SIG-M5 (cell line): ENCODE results near the gene MRPL42.
"Not testable (repeated sequence)": the region's sequence is repeated elsewhere in the genome, so short reads cannot be mapped to it uniquely, and the experiment has no call there.

ENCODE experiments used
- DNase-seq: peaks from one replicate; lab custom pipeline; 2025; lab: John Stamatoyannopoulos, UW

MRPL42 gene

DNA sequence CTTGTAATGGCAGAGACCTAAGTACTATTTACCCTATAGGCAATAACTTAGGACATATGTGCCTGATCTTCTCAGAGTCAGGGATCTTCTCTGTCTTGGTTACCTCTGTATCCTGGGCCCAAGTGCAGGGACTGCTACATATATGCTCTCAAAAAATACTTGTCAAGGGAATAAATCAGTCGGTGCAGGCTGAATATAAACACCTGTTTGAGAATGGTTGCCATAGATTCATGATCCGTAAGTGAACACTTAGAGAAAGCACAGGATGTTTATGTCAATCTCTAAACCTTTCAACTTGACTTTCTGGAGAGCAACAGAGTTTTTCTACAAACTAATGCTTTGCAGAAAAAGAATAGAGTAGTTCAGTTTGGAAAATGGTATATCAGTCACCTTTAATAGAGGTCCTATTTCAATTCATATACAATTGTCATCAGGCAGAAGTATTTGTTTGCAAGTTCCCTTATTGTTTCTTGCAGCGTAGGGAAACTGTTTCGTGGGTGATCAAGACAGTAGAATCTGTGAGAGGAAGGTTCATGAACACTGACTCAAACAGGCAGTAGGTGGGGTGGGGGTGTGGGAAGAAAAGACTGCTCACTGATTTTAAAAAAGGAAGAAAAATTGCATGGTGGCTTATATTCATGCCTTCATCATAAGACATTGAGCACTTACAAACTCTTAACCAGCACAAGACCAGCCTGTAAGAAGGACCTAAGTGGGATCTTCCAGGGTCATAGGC is 19.6 kb upstream of the MRPL42 start:
- DNase-seq, result no peak

DNA sequence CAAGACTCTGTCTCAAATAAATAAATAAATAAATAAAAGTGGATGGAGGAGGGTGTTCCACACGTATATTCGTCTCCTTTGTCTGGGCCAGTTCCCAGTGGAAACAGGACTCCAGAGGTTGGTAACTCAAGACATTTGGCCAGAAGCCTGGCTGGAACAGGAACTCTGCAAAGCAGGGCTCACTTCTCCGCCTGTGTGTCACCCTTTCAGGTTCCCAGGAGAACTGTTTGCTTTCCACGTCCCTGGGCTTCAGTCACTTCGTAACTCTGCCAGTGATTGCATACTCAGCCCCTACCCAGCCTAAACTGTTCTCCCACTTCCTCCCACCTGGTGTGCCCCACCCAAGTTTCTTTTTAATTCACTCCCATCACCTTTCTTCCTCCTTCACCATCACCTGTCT is 18.5 kb upstream of the MRPL42 start:
- DNase-seq, result no peak

DNA sequence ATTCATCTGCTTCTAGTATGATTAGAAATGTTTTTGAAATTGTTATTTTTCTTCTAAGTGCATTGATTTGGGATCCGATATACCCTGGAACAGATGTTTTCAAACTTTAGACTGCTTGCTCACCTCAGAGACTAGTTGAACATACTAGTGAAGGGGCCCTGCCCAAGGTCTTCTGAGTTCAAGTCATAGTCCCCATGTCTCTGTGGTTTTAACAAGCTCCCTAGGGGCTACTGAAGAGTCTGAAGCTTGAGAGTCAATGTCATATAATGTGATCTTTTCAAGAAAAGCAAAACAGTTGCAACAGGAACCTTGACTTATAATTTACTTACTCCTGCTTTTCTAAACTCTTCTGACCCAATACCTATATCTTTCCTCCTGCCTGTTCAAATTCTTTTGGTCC is 18.0 kb upstream of the MRPL42 start:
- no peak for DNase-seq

DNA sequence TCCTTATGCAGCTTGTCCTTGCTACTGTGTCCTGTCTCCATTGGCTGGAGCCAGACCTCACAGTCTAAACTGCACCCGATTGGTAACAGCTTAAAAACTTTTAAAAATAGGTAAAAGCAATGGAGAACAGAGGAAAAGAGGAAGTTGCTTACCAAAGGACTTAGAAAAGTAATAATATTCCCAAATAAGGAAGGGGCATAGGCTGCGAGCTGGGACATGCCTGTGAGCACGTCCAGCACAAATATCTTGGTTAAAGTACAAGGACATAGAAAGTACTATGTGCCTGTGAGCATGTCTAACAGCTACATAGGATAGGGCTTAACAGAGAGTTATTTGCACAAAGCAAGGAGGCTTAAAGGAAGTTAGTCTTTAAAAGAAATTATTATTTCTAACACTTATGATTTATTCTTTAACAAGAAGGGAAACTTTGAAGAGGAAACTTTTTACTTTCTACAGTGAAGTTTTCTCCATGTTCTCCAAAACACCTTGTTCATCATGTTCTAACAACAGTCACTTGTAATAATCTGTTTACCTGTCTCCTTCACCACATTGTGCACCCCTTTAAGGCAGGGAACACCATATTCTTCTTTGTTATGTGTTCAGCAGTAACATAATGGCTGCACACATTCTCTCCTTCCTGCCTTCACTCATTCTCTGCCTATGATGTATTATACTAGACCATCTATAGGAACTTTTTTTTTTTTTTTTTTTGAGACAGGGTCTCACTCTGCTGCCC is 15.7 kb upstream of the MRPL42 start:
- DNase-seq, result no peak

DNA sequence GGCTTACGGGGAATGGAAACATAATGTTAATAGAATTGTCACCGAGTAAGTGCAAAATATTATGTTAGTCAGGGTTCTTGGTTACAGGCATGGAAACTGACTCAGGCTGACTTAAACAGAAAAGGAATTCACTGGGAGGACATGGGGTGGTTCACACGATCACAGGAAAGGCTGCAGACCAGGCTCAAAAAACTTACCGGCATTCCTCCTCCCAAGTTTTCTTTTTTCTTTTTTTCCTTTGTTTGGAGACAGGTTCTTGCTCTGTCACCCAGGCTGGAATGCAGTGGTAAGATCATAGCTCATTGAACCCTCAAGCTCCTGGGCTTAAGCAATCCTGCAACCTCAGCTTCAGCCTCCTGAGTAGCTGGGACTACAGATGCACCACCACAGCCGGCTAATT is 13.7 kb upstream of the MRPL42 start:
- DNase-seq, result no peak

DNA sequence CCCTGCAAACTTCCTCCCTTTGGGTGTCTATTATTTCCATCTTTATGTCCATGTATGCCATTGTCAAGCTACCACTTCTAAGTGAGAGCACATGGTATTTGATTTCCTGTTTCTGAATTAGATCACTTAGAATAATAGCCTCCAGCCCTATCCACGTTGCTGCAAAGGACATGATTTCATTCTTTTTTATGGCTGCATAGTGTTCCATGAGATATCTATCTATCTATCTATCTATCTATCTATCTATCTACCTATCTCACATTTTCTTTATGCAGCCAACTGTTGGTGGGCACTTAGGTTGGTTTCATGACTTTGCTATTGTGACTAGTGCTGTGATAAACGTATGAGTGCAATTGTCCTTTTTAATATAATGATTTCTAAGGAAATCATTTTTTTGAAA is 11.2 kb upstream of the MRPL42 start:
- DNase-seq, result no peak

DNA sequence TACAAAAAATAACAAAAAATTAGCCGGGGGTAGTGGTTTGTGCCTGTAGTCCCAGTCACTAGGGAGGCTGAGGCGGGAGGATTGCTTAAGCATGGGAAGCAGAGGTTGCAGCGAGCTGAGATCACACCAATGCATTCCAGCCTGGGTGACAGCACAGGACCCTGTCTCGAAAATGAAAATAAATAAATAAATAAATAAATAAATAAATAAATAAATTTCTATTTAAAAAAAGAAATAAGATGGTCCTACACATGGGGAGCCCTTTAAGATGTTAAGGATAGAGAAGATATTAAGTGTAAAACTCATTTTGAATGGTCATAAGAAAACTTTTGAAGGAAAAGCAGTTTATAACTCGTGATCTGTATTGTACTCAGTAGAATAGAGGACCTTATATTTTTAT is 8.2 kb upstream of the MRPL42 start:
- DNase-seq, result no peak

DNA sequence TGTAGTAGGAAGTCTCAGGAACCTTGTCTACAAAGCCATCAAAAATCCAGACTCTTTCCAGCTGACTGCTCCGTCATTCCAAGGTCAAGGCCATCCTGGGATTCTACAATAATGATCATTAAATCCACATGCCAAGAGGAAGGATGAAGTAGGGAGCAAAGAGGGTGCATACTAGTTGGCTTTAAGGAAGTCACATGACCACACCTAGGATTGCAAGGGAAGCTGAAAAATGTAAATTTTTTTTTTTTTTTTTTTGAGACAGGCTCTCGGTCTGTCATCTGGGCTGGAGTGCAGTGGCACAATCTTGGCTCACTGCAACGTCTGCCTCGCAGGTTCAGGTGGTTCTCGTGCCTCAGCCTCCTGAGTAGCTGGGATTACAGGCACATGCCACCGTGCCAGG is 7.3 kb upstream of the MRPL42 start:
- no peak for DNase-seq

DNA sequence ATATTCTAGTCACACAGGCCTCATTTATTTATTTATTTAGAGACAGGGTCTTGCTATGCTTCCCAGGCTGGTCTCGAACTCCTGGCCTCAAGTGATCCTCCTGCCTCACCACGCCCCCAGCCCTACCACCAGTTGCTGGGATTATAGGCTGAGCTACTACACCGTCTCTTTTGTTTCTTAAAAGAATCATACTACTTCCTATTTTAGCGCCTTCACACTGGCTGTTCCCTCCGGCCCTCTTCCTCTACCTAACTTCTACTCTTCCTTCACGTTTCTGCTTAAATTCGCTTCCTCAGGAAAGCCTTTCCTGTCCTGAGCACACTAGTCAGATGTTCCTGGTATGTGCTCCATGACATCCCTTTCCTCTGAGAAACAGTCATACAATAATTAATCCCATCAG is 6.4 kb upstream of the MRPL42 start:
- DNase-seq, result no peak

DNA sequence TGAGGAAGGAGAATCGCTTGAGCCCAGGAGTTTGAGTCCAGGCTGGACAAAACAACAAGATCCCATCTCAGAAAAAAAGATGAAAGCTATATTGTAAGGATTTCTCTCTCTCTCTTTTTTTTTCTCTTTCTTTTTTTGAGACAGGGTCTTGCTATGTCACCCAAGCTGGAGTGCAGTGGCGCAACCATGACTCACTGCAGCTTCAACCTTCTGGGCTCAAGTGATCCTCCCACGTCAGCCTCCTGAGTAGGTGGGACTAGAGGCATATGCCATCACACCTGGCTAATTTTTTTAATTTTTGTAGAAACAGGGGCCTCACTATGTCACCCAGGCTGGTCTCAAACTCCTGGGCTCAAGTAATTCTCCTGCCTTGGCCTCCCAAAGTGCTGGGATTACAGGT is 5.8 kb upstream of the MRPL42 start:
- DNase-seq, result no peak

DNA sequence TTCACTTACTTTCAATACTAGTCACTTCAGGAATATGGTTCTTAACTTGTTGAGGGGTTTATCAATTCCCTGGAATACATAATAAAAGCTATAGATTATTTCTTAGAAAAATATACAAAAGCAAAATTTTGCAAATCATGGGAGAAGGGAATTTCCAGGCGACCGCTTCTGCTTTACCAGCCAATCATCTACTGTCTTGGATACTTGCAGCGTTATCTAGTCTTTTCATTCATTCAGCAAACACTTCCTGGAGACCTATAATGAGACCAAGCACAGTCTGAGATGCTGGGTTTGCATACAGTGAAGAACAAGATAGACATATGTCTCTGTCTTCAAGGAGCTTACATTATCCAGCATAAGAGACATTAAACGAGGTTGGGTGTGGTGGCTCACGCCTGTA is 1.5 kb upstream of the MRPL42 start:
- DNase-seq, result no peak

DNA sequence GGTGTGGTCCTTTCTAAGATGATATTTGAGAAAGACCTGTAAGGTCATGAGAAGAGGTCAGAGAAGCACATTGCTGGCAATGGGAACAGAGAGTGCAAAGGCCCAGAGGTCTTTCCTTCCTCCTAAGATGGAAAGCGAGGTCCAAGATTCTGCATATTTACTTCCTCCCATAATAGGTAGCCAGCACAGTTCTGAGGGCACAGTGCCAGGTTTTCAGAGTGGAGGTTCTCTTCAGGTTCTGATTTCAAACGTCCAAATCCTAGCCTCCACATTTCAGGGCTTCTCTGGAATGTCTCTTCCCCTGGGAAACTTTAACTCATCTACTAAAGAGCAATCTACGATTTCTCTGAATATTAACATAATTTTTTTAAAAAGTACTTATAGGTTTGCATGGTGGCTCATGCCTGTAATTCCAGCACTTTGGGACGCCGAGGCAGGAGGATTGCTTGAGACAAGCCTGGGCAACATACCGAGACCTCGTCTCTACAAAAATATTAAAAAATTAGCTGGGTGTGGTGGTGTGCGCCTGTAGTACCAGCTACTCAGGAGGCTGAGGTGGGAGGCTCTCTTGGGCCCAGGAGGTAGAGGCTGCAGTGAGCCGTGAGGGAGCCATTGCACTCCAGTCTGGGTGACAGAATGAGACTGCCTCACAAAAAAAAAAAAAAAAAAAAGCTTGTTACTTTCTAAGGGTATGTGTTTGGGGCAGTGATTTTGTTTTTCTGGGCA is 526 bp upstream of the MRPL42 start:
- DNase-seq, result no peak

DNA sequence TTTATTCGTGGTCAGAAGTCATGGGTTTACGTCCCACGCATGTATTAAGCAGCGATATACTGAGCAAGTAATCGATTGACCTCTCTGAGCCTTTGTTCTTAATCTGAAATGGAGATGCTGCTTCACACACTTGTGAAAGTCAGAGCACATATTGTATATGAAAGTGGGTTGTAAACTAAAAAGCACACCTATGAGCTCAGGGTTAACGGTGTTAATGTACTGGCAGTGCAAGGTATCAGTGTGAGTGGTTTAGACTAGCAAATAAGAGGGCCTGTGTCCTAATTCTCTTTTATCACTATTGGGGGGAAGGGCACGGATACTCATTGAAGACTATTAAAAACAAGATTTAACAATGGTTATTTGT is 676 bp downstream of the MRPL42 start:
- DNase-seq, result no peak

DNA sequence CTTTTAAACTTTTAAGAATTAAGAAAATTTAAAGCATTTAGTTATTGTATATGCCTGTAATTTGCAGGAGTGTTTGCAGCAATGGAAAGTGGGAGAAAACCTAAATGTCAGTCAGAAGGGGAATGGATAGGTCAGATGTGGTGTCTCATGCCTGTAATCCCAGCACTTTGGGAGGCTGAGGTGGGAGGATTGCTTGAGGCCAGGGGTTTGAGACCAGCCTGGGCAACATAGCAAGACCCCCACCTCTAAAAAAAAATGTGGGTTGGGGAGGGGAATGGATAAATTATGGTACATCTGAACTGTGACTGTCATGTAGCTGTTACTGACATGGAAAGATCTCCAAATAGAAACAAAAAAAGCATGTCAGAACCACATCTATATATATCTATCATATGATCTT is 2.1 kb downstream of the MRPL42 start:
- no peak for DNase-seq

DNA sequence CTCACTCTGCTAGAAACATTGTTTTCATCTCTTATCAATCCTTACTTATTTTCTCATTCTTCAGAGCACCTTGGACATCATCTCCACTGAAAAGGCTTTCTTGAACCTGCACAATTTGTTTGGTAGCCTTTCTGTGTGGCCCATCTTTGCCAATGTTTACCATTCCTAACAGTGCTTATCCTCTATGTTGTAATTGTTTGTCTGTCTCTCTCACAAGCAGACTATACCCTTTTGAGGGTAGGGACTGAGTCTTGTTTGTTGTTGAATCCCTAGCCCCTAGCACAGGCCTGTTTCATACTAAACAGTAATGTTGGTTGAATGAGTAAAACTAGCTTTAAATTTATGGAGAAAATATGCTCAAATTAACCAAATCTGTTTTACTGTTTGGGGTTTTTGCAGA is 9.2 kb downstream of the MRPL42 start:
- DNase-seq, result no peak

DNA sequence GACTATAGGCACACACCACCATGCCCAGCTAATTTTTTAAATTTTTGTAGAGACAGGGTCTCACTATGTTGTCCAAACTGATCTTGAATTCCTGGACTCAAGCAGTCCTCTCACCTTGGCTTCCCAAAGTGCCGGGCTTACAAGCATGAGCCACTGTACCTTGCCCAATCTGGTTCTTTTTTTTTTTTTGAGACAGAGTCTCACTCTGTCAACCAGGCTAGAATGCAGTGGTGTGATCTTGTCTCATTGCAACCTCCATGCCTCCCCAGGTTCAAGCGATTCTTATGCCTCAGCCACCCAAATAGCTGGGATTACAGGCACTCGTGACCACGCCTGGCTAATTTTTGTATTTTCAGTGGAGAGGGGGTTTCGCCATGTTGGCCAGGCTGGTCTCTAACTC is 15.4 kb downstream of the MRPL42 start:
- no peak for DNase-seq

DNA sequence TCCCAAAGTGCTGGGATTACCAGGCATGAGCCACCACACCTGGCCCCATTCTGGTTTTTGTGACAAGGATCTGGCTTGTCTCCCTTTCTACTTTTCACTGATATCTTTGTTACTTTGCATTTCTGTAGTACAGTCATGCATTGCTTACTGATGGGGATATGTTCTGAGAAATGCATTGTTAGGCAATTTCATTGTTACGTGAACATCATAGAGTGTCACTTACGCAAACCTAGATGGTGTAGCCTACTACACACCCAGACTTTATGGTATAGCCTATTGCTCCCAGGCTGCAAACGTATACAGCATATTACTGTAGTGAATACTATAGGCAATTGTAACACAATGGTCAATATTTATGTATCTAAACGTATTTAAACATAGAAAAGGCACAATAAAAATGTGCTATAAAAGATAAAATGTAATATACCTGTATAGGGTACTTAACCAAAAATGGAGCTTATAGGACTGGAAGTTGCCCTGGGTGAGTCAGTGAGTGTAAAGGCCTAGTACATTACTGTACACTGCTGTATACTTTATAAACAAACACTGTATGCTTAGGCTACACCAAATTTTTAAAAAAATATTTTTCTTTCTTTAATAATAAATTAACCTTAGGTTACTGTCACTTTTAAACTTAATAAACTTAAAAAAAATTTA is 16.0 kb downstream of the MRPL42 start:
- no peak for DNase-seq

DNA sequence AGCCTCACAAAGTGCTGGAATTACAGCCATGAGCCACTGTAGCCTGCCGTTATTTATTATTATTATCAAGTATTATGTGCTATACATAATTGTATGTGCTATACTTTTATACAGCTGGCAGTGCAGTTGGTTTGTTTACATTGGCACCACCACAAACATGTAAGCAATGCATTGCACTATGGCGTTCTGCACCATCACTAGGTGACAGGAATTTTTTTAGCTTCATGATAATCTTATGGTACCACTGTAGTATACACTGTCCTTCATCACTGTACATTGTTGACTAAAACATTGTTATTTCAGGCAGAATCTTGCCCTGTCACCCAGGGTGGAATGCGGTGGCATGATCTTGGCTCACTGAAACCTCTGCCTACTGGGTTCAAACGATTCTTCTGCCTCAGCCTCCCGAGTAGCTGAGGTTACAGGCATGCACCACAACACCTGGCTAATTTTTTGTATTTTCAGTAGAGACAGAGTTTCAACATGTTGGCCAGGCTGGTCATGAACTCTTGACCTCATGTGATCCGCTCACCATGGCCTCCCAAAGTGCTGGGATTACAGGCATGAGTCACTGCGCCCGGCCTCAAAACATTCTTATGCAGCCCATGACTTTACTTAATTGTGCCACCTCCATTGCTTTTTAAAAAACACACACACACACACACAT is 17.1 kb downstream of the MRPL42 start:
- DNase-seq, result no peak

DNA sequence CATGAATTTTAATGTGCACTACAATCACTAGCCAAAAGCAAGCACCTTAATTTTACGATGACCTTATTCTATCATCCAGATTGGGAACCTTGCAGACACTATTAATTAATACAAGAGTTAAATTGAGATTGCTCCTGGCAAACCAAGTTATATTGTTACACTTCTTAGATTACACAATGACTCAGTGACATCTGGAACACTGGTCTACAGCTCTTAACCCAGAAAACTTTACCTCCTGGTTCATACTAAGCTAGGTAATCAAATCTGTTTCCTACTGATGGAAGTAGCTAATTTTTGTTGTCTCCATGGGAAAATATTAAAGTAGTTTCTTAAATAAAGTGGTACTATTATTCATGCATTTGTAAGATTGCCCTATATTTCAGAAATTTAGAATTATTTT is 25.5 kb downstream of the MRPL42 start:
- DNase-seq, result not testable (repeated sequence)

DNA sequence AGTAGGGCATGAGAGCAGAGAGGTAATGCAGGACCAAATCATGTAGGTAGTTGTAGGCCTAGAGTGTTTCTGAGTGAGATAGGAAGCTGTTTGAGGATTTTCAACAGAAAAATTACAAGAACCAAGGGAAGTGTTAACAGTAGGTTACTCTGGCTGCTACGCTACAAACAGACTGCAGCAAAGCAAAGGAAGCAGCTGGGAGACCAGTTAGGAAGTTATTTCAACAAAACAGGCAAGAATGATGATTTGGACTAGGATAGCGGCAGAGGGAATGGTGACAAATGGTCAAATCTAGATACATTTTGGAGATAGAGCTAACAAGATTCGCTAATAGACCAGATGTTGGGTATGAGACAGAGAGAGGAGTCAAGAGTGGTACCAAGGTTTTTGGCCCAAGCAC is 26.8 kb downstream of the MRPL42 start:
- DNase-seq, result no peak

DNA sequence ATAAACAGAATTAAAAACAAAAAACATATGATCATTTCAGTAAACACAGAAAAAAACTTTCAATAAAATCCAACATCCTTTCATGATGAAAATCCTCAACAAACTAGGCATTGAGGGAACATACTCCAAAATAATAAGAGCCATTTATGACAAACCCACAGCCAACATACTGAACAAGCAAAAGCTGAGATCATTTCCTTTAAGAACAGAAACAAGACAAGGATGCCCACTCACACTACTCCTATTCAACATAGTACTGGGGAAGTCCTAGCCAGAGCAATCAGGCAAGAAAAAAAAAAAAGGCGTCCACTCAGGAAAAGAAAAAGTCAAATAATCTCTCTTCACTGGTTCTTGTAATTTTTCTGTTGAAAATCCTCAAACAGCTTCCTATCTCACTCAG is 30.1 kb downstream of the MRPL42 start:
- DNase-seq, result no peak

DNA sequence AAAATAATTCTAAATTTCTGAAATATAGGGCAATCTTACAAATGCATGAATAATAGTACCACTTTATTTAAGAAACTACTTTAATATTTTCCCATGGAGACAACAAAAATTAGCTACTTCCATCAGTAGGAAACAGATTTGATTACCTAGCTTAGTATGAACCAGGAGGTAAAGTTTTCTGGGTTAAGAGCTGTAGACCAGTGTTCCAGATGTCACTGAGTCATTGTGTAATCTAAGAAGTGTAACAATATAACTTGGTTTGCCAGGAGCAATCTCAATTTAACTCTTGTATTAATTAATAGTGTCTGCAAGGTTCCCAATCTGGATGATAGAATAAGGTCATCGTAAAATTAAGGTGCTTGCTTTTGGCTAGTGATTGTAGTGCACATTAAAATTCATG is 31.5 kb downstream of the MRPL42 start:
- DNase-seq, result not testable (repeated sequence)
